MCF 10A (cell line): ENCODE measurements around the gene CCL11. TPM values are rescaled to one million over a fixed set of nuclear protein-coding genes. Genes with fewer than 3 reads are reported as not detected.

Source experiments
- BruUV-seq: library from RNA; stranded (reverse); fragments of 400-500 nt; replicated peaks from 2 replicates; lab custom pipeline; 2021; lab: Mats Ljungman, UMichigan
- CTCF ChIA-PET: fragments of 300-600 bp; sonication (Branson Sonifier 250); formaldehyde crosslinking; extraction: SDS; loops from one replicate; lab custom pipeline; 2021; ENCODE audit warnings: antibody characterized with exemption, inconsistent platforms; lab: Yijun Ruan, JAX
- POLR2A ChIA-PET: fragments of 300-600, 350-650 bp; sonication (Branson Sonifier 250); formaldehyde crosslinking; extraction: SDS; loops from one replicate; lab custom pipeline; 2020; ENCODE audit warnings: antibody characterized with exemption, inconsistent platforms; lab: Yijun Ruan, JAX
- DNase-seq: peaks from one replicate; pipeline ENCODE4 v3.0.0-alpha.2; 2018; ENCODE audit not compliant: unreplicated experiment
- H3K27ac Mint-ChIP-seq: one replicate; pipeline ENCODE4 v1.8.0; 2022; ENCODE audit warnings: mild to moderate bottlenecking, low read depth, mixed read lengths; ENCODE audit not compliant: unreplicated experiment
- H3K27me3 Mint-ChIP-seq: one replicate; pipeline ENCODE4 v1.8.0; 2022; ENCODE audit warnings: mixed read lengths; ENCODE audit not compliant: insufficient read depth, unreplicated experiment
- H3K36me3 Mint-ChIP-seq: one replicate; pipeline ENCODE4 v1.8.0; 2022; ENCODE audit warnings: mild to moderate bottlenecking, moderate library complexity, mixed read lengths; ENCODE audit not compliant: insufficient read depth, unreplicated experiment
- H3K4me1 Mint-ChIP-seq: one replicate; pipeline ENCODE4 v1.8.0; 2022; ENCODE audit warnings: mixed read lengths; ENCODE audit not compliant: insufficient read depth, unreplicated experiment
- H3K4me3 Mint-ChIP-seq: one replicate; pipeline ENCODE4 v1.8.0; 2022; ENCODE audit warnings: mild to moderate bottlenecking, moderate library complexity, mixed read lengths; ENCODE audit not compliant: unreplicated experiment
- H3K9me3 Mint-ChIP-seq: one replicate; pipeline ENCODE4 v1.8.0; 2022; ENCODE audit warnings: mixed read lengths; ENCODE audit not compliant: unreplicated experiment
- intact Hi-C: fragments of 100-400 bp; cut with micrococcal nuclease; formaldehyde crosslinking; loops from 2 replicates; pipeline ENCODE4 v1.14.1; 2022
- total RNA-seq: library from RNA; stranded (reverse); gene quantifications from 2 replicates; pipeline ENCODE4 v1.2.3, GENCODE V29; 2022
- TF ChIP-seq, protein P1 (sequence below): fragments of 200-600 bp; IDR thresholded peaks from one replicate; pipeline ENCODE4 v1.8.0; 2022; ENCODE audit warnings: antibody characterized with exemption, mild to moderate bottlenecking; ENCODE audit not compliant: unreplicated experiment

Gene CCL11
- total RNA-seq, 1 experiment from 2014 or later = not detected

DNA sequence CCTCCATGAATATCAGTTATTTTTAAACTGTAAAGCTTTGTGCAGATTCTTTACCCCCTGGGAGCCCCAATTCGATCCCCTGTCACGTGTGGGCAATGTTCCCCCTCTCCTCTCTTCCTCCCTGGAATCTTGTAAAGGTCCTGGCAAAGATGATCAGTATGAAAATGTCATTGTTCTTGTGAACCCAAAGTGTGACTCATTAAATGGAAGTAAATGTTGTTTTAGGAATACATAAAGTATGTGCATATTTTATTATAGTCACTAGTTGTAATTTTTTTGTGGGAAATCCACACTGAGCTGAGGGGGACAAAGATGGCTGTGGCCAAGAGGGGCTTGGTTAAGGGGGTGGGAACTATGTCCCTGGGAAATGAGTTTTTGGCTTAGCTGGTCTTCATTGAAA, 2.3 kb downstream of the CCL11 start:
- no TSS peak for BruUV-seq
- no peak for DNase-seq
- H3K27ac Mint-ChIP-seq = no peak overlapping the region
- H3K27me3 Mint-ChIP-seq = peaks cover 24% of the 10 kb centered on the region
- intact Hi-C loops = no loop called here
- no peaks in the 10 kb centered on the region for H3K4me1 Mint-ChIP-seq
- ChIA-PET CTCF (interaction anchor here (0.5 to 0.7 kb wide), 2 partner anchors 29 to 73 kb away, joined by 3 read pairs; no protein-coding TSS in a partner anchor), POLR2A (interaction anchor here (0.6 kb wide), 1 partner anchor 8 kb away, joined by 3 read pairs; no protein-coding TSS in a partner anchor)
- TF ChIP-seq, protein P1, sequence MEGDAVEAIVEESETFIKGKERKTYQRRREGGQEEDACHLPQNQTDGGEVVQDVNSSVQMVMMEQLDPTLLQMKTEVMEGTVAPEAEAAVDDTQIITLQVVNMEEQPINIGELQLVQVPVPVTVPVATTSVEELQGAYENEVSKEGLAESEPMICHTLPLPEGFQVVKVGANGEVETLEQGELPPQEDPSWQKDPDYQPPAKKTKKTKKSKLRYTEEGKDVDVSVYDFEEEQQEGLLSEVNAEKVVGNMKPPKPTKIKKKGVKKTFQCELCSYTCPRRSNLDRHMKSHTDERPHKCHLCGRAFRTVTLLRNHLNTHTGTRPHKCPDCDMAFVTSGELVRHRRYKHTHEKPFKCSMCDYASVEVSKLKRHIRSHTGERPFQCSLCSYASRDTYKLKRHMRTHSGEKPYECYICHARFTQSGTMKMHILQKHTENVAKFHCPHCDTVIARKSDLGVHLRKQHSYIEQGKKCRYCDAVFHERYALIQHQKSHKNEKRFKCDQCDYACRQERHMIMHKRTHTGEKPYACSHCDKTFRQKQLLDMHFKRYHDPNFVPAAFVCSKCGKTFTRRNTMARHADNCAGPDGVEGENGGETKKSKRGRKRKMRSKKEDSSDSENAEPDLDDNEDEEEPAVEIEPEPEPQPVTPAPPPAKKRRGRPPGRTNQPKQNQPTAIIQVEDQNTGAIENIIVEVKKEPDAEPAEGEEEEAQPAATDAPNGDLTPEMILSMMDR = no peak
- H3K4me3 Mint-ChIP-seq = no peak overlapping the region
- H3K36me3 Mint-ChIP-seq = no peaks in the 10 kb centered on the region
- no peaks in the 10 kb centered on the region for H3K9me3 Mint-ChIP-seq

DNA sequence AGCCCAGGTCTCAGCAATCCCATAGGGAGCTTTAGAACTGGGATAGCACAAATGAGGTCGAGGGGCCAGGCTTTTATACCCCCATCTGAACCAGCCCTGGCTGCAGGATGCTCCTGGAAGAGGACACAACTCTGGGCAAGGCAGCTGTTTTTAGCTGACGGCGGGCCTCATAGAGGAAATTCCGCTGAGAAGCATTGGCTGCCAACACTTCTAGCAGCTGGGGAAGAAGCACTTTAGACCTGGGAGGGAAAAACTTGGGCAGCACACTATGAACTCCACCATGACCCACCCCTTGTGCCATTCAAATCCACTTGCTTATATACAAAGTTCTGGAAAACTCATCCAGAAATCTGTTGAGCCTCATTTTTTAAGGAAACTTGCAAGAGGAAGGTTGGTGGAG, 5.0 kb downstream of the CCL11 start:
- H3K4me1 Mint-ChIP-seq = no peaks in the 10 kb centered on the region
- no peak overlapping the region for H3K4me3 Mint-ChIP-seq
- no TSS peak for BruUV-seq
- H3K27ac Mint-ChIP-seq = no peak overlapping the region
- DNase-seq = no peak
- TF ChIP-seq, protein P1 = no peak
- POLR2A ChIA-PET = no interaction called here
- no peaks in the 10 kb centered on the region for H3K36me3 Mint-ChIP-seq
- intact Hi-C loops = no loop called here
- CTCF ChIA-PET = no interaction called here
- no peaks in the 10 kb centered on the region for H3K9me3 Mint-ChIP-seq
- peaks cover 24% of the 10 kb centered on the region for H3K27me3 Mint-ChIP-seq

DNA sequence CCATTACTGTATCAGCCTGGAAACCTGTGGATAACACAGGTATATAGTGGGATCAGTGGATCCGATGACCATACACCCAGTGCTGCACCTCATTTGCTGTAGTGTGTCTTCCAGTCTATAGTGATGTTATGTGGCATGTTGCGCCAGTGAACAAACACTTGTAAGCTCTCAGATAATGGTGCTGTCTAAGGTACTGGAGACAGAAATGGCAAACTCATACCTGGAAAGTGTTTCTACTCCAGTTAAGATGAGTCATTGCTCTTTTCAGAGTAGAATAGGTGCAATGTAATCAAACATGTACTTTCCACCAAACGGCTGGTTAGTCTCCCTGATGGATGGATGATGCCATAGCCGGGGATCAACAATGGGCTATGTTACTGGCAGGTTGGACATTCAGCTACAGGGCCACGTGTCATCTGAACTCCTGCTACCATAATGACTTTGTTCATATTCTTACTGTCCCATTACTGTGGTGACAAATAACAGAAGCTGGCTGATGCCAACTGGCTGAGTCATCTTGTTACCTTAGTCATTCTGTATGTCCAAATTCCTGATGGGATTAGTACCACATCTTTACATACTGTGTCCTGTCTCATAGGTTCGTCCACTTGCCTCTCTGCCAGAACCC, 6.3 kb downstream of the CCL11 start:
- DNase-seq = no peak
- Mint-ChIP-seq H3K9me3 (no peaks in the 10 kb centered on the region), H3K4me1 (no peaks in the 10 kb centered on the region), H3K36me3 (no peaks in the 10 kb centered on the region), H3K4me3 (no peak overlapping the region), H3K27ac (no peak overlapping the region), H3K27me3 (peaks cover 24% of the 10 kb centered on the region)
- POLR2A ChIA-PET = no interaction called here
- intact Hi-C loops = no loop called here
- TF ChIP-seq, protein P1 = no peak
- CTCF ChIA-PET = interaction anchor here (1.1 kb wide), 1 partner anchor 70 kb away, joined by 3 read pairs; no protein-coding TSS in a partner anchor
- no TSS peak for BruUV-seq

DNA sequence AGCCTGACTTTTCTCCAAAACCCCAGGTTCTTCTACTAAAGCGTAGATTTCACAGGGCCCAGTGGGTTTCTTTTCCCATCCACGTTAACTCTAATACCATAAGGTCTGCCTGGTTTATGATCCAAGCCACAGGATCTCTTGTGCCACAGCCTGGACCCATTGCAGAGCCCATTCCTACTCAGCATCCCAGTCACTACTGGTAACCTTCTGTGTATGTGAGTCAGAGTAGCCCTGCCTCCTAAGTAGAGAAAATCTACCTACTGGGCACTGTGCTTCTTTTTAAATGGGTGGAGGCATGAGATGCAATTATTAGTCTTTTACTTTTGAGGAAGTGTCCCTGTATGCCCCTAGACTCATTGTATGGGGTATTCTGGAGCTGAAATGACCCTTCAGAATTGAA, 13.5 kb downstream of the CCL11 start:
- no peak overlapping the region for H3K27ac Mint-ChIP-seq
- H3K4me1 Mint-ChIP-seq = no peaks in the 10 kb centered on the region
- BruUV-seq = no TSS peak
- TF ChIP-seq, protein P1 = no peak
- no peak for DNase-seq
- ChIA-PET POLR2A (no interaction called here), CTCF (no interaction called here)
- no peaks in the 10 kb centered on the region for H3K9me3 Mint-ChIP-seq
- H3K4me3 Mint-ChIP-seq = no peak overlapping the region
- no peaks in the 10 kb centered on the region for H3K36me3 Mint-ChIP-seq
- H3K27me3 Mint-ChIP-seq = no peaks in the 10 kb centered on the region
- intact Hi-C loops = no loop called here
